Measurements from ENCODE around the gene SNRNP27.

Gene SNRNP27

DNA sequence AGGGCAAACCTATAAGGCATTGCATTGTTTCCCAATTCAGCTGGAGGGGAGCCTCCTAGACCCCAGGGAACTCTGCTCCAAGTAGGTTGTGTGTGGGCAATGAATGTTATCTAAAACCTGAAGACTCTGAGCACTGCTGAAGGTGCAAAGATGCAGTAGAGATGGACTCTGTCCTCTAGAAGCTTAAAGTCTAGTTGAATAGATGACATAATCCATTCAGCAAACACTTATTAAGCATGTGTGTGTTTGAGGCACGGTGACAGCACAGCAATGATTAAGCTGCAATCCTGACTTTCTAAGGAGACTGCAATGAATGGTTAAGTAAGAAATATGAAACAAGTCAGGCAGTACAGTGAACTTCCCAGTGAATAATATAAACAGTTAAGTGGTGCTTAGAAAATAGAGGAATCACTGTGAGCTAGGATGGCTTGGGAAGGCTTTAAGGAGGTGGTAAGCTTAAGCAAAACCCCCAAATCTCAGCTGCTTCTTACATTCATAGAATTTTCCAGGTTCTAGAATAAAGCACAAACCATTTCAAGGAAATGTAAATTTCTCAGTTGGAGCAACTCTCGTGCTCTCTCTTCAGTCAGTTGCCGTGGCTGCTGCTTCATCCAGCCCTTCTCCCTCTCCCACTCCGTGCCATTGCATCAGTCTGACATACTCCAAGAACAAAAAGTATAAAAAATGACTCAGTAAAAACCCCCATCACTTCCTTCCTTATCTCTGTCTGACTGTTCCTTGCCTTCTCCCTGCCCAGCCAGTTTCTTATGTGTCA is 40.3 kb downstream of the SNRNP27 start:
- H3K79me1 ChIP-seq (replicated peaks; ENCODE audit: low read length, poor library complexity, severe bottlenecking), result peaks cover 4% of the 10 kb centered on the region
- peak overlapping the region in 1 of 2 experiments; percentile 25 for H3K4me3 ChIP-seq (ENCODE audit: insufficient read depth in 1 of 2, low read depth in 1 of 2, low read length in 2 of 2)
- peak overlapping the region in 1 of 2 experiments; percentile 52 for H2BK12ac ChIP-seq (ENCODE audit: low read length in 2 of 2)
- WGBS, result 30% methylated on average over 4 of the region's 4 CpGs
- no peak overlapping the region for H2BK15ac ChIP-seq (ENCODE audit: low read depth, poor library complexity, severe bottlenecking)
- H3K23ac ChIP-seq (ENCODE audit: low read length in 2 of 2), result no peak overlapping the region
- no peak overlapping the region for H2AK5ac ChIP-seq (ENCODE audit: low read length, severe bottlenecking)
- H3K4me2 ChIP-seq (ENCODE audit: low read length, poor library complexity, severe bottlenecking), result no peak overlapping the region
- H4K8ac ChIP-seq (ENCODE audit: low read length), result no peak overlapping the region
- H2BK5ac ChIP-seq (ENCODE audit: low read depth, low read length, poor library complexity, severe bottlenecking), result no peak overlapping the region
- no peak overlapping the region for H4K91ac ChIP-seq (ENCODE audit: low read length)
- no peak overlapping the region for H2AFZ ChIP-seq (ENCODE audit: low read depth, low read length)
- peaks cover 1% of the 10 kb centered on the region for H3K4me1 ChIP-seq (ENCODE audit: control insufficient read depth, insufficient read depth, low read depth, low read length)
- H3K18ac ChIP-seq (ENCODE audit: low read depth in 1 of 2, low read length in 2 of 2), result peak overlapping the region in 1 of 2 experiments; percentile 29
- H3K9ac ChIP-seq (ENCODE audit: low read length), result peak overlapping the region; percentile 78
- H3K14ac ChIP-seq (ENCODE audit: low read length in 2 of 2), result no peak overlapping the region
- peak overlapping the region; percentile 14 for H3K27ac ChIP-seq (ENCODE audit: low read length, poor library complexity, severe bottlenecking)
- peak; percentile 95 for DNase-seq
- peaks cover 22 to 47% of the 10 kb centered on the region in 2 experiments for H3K36me3 ChIP-seq (ENCODE audit: control insufficient read depth in 1 of 2, insufficient read depth in 2 of 2, low read depth in 1 of 2, low read length in 2 of 2)
- H3K9me3 ChIP-seq (ENCODE audit: control insufficient read depth, low read length), result no peaks in the 10 kb centered on the region
- H3K4ac ChIP-seq (ENCODE audit: low read depth in 1 of 2, low read length in 2 of 2), result peak overlapping the region in 1 of 2 experiments; percentile 30
- no peaks in the 10 kb centered on the region for H3K27me3 ChIP-seq (ENCODE audit: control insufficient read depth in 1 of 2, insufficient read depth in 1 of 2, low read length in 2 of 2)
- no peak overlapping the region for H2BK120ac ChIP-seq (ENCODE audit: low read depth, low read length)

DNA sequence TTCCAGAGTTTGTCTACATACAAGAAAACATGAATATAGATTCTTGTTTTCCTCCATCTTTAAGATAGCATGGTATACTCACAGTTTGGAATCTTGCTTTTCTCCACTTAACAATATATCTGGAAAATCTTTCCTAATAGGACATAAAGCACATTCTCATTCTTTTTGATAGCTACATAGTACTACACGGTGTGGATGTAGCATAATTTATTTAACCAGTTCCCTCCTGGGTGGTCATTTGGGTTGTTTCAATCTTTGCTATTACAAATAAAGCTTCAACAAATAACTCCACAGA is 40.8 kb downstream of the SNRNP27 start:
- no peak for DNase-seq
- H2BK5ac ChIP-seq (ENCODE audit: low read depth, low read length, poor library complexity, severe bottlenecking), result no peak overlapping the region
- WGBS, result no CpG with 5 or more reads among the region's 1 CpG
- H3K36me3 ChIP-seq (ENCODE audit: control insufficient read depth in 1 of 2, insufficient read depth in 2 of 2, low read depth in 1 of 2, low read length in 2 of 2), result peaks cover 22 to 48% of the 10 kb centered on the region in 2 experiments
- peak overlapping the region in 1 of 2 experiments; percentile 25 for H3K4me3 ChIP-seq (ENCODE audit: insufficient read depth in 1 of 2, low read depth in 1 of 2, low read length in 2 of 2)
- H2AFZ ChIP-seq (ENCODE audit: low read depth, low read length), result no peak overlapping the region
- no peak overlapping the region for H4K8ac ChIP-seq (ENCODE audit: low read length)
- no peak overlapping the region for H2BK120ac ChIP-seq (ENCODE audit: low read depth, low read length)
- H3K9ac ChIP-seq (ENCODE audit: low read length), result peak overlapping the region; percentile 78
- no peak overlapping the region for H2BK12ac ChIP-seq (ENCODE audit: low read length in 2 of 2)
- no peak overlapping the region for H3K23ac ChIP-seq (ENCODE audit: low read length in 2 of 2)
- H2BK15ac ChIP-seq (ENCODE audit: low read depth, poor library complexity, severe bottlenecking), result no peak overlapping the region
- no peaks in the 10 kb centered on the region for H3K27me3 ChIP-seq (ENCODE audit: control insufficient read depth in 1 of 2, insufficient read depth in 1 of 2, low read length in 2 of 2)
- no peak overlapping the region for H4K91ac ChIP-seq (ENCODE audit: low read length)
- H2AK5ac ChIP-seq (ENCODE audit: low read length, severe bottlenecking), result no peak overlapping the region
- no peak overlapping the region for H3K14ac ChIP-seq (ENCODE audit: low read length in 2 of 2)
- no peak overlapping the region for H3K4me2 ChIP-seq (ENCODE audit: low read length, poor library complexity, severe bottlenecking)
- peaks cover 1% of the 10 kb centered on the region for H3K4me1 ChIP-seq (ENCODE audit: control insufficient read depth, insufficient read depth, low read depth, low read length)
- H3K9me3 ChIP-seq (ENCODE audit: control insufficient read depth, low read length), result no peaks in the 10 kb centered on the region
- no peak overlapping the region for H3K18ac ChIP-seq (ENCODE audit: low read depth in 1 of 2, low read length in 2 of 2)
- H3K4ac ChIP-seq (ENCODE audit: low read depth in 1 of 2, low read length in 2 of 2), result no peak overlapping the region
- H3K27ac ChIP-seq (ENCODE audit: low read length, poor library complexity, severe bottlenecking), result no peak overlapping the region
- peaks cover 4% of the 10 kb centered on the region for H3K79me1 ChIP-seq (replicated peaks; ENCODE audit: low read length, poor library complexity, severe bottlenecking)

- no peak overlapping the region for H3K23ac ChIP-seq (ENCODE audit: low read length in 2 of 2)
- DNase-seq, result no peak
- peaks cover 4% of the 10 kb centered on the region for H3K79me1 ChIP-seq (replicated peaks; ENCODE audit: low read length, poor library complexity, severe bottlenecking)
- H2AK5ac ChIP-seq (ENCODE audit: low read length, severe bottlenecking), result no peak overlapping the region
- H3K14ac ChIP-seq (ENCODE audit: low read length in 2 of 2), result no peak overlapping the region
- peaks cover 1% of the 10 kb centered on the region for H3K4me1 ChIP-seq (ENCODE audit: control insufficient read depth, insufficient read depth, low read depth, low read length)
- H2BK120ac ChIP-seq (ENCODE audit: low read depth, low read length), result no peak overlapping the region
- WGBS, result 98% methylated on average over 5 of the region's 5 CpGs
- H3K4me3 ChIP-seq (ENCODE audit: insufficient read depth in 1 of 2, low read depth in 1 of 2, low read length in 2 of 2), result peak overlapping the region in 1 of 2 experiments; percentile 25
- peak overlapping the region in 1 of 2 experiments; percentile 28 for H3K18ac ChIP-seq (ENCODE audit: low read depth in 1 of 2, low read length in 2 of 2)
- no peaks in the 10 kb centered on the region for H3K9me3 ChIP-seq (ENCODE audit: control insufficient read depth, low read length)
- H3K36me3 ChIP-seq (ENCODE audit: control insufficient read depth in 1 of 2, insufficient read depth in 2 of 2, low read depth in 1 of 2, low read length in 2 of 2), result peaks cover 24 to 53% of the 10 kb centered on the region in 2 experiments
- H3K4ac ChIP-seq (ENCODE audit: low read depth in 1 of 2, low read length in 2 of 2), result no peak overlapping the region
- H4K8ac ChIP-seq (ENCODE audit: low read length), result peak overlapping the region; percentile 4
- H3K27me3 ChIP-seq (ENCODE audit: control insufficient read depth in 1 of 2, insufficient read depth in 1 of 2, low read length in 2 of 2), result no peaks in the 10 kb centered on the region
- H2BK15ac ChIP-seq (ENCODE audit: low read depth, poor library complexity, severe bottlenecking), result no peak overlapping the region
- H3K4me2 ChIP-seq (ENCODE audit: low read length, poor library complexity, severe bottlenecking), result no peak overlapping the region
- H2AFZ ChIP-seq (ENCODE audit: low read depth, low read length), result no peak overlapping the region
- no peak overlapping the region for H4K91ac ChIP-seq (ENCODE audit: low read length)
- H3K9ac ChIP-seq (ENCODE audit: low read length), result peak overlapping the region; percentile 78
- no peak overlapping the region for H2BK12ac ChIP-seq (ENCODE audit: low read length in 2 of 2)
- no peak overlapping the region for H2BK5ac ChIP-seq (ENCODE audit: low read depth, low read length, poor library complexity, severe bottlenecking)
- no peak overlapping the region for H3K27ac ChIP-seq (ENCODE audit: low read length, poor library complexity, severe bottlenecking)
Observed at GRCh38 chr2:69935011-69935410, 41.3 kb downstream of the SNRNP27 start.

- Histone ChIP-seq H3K27me3 (ENCODE audit: control insufficient read depth in 1 of 2, insufficient read depth in 1 of 2, low read length in 2 of 2) (no peaks in the 10 kb centered on the region), H2BK120ac (ENCODE audit: low read depth, low read length) (no peak overlapping the region), H3K9me3 (ENCODE audit: control insufficient read depth, low read length) (no peaks in the 10 kb centered on the region), H3K4ac (ENCODE audit: low read depth in 1 of 2, low read length in 2 of 2) (no peak overlapping the region), H3K18ac (ENCODE audit: low read depth in 1 of 2, low read length in 2 of 2) (no peak overlapping the region), H2BK5ac (ENCODE audit: low read depth, low read length, poor library complexity, severe bottlenecking) (no peak overlapping the region), H3K79me1 (replicated peaks; ENCODE audit: low read length, poor library complexity, severe bottlenecking) (peaks cover 2% of the 10 kb centered on the region), H3K23ac (ENCODE audit: low read length in 2 of 2) (no peak overlapping the region), H2AK5ac (ENCODE audit: low read length, severe bottlenecking) (no peak overlapping the region), H3K14ac (ENCODE audit: low read length in 2 of 2) (no peak overlapping the region), H4K91ac (ENCODE audit: low read length) (no peak overlapping the region), H3K4me1 (ENCODE audit: control insufficient read depth, insufficient read depth, low read depth, low read length) (peaks cover 1% of the 10 kb centered on the region), H2AFZ (ENCODE audit: low read depth, low read length) (no peak overlapping the region), H2BK15ac (ENCODE audit: low read depth, poor library complexity, severe bottlenecking) (no peak overlapping the region), H3K4me3 (ENCODE audit: insufficient read depth in 1 of 2, low read depth in 1 of 2, low read length in 2 of 2) (no peak overlapping the region), H3K4me2 (ENCODE audit: low read length, poor library complexity, severe bottlenecking) (no peak overlapping the region), H3K9ac (ENCODE audit: low read length) (no peak overlapping the region), H3K27ac (ENCODE audit: low read length, poor library complexity, severe bottlenecking) (no peak overlapping the region), H4K8ac (ENCODE audit: low read length) (no peak overlapping the region), H3K36me3 (ENCODE audit: control insufficient read depth in 1 of 2, insufficient read depth in 2 of 2, low read depth in 1 of 2, low read length in 2 of 2) (peaks cover 27 to 71% of the 10 kb centered on the region in 2 experiments), H2BK12ac (ENCODE audit: low read length in 2 of 2) (no peak overlapping the region)
- DNase-seq, result no peak
- WGBS, result 84% methylated on average over 11 of the region's 11 CpGs
Observed at GRCh38 chr2:69936906-69937305, 43.1 kb downstream of the SNRNP27 start.

All from mesenchymal stem cell (in vitro differentiated cells and primary cell).